ENCODE data around the gene GPC6. TPM values are rescaled to one million over a fixed set of nuclear protein-coding genes. Genes with fewer than 3 reads are reported as not detected.

The GPC6 gene
- total and polyA plus RNA-seq, 10 donors: 0.22 to 9.3 (median 4.5) TPM

DNA sequence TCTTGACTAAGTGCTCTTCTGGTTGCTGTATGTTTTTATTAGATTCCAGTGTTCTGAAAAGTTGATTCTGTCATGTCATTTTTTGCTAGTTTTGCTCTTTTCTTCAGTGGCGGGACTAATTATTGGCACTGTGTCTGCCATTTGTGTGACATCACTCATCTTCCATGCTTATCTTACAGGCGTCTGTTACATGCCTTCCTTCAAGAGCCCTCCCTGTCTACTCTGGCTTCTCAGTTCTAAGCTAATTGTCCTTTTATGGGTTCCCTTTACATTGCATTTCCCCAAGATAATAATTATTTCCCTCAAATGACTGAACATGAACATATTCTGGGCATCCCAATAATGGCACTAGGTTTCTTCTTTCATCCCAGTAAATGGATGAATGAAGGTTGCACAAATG is 793.8 kb downstream of the GPC6 start:
- no peak for DNase-seq
- intact Hi-C loops (cut with DNase I; ENCODE audit: low total_unique reads): no loop called here
- Histone ChIP-seq H3K36me3 (no peaks in the 10 kb centered on the region), H3K4me1 (no peaks in the 10 kb centered on the region), H3K27me3 (replicated peaks in 1 of 7) (no peaks in the 10 kb centered on the region), H3K27ac (no peak overlapping the region), H3K9me3 (no peaks in the 10 kb centered on the region), H3K4me3 (no peak overlapping the region)
- TF ChIP-seq, protein P1, sequence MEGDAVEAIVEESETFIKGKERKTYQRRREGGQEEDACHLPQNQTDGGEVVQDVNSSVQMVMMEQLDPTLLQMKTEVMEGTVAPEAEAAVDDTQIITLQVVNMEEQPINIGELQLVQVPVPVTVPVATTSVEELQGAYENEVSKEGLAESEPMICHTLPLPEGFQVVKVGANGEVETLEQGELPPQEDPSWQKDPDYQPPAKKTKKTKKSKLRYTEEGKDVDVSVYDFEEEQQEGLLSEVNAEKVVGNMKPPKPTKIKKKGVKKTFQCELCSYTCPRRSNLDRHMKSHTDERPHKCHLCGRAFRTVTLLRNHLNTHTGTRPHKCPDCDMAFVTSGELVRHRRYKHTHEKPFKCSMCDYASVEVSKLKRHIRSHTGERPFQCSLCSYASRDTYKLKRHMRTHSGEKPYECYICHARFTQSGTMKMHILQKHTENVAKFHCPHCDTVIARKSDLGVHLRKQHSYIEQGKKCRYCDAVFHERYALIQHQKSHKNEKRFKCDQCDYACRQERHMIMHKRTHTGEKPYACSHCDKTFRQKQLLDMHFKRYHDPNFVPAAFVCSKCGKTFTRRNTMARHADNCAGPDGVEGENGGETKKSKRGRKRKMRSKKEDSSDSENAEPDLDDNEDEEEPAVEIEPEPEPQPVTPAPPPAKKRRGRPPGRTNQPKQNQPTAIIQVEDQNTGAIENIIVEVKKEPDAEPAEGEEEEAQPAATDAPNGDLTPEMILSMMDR (IDR thresholded peaks at IDR 0.05 in 8 of 11, conservative IDR thresholded peaks at IDR 0.05 in 3 of 11): no peak
- no peak for TF ChIP-seq POLR2A (IDR thresholded peaks at IDR 0.05)
- 71 to 93% (median 86%) methylated on average over 2 of the region's 2 CpGs for WGBS, 5 donors

DNA sequence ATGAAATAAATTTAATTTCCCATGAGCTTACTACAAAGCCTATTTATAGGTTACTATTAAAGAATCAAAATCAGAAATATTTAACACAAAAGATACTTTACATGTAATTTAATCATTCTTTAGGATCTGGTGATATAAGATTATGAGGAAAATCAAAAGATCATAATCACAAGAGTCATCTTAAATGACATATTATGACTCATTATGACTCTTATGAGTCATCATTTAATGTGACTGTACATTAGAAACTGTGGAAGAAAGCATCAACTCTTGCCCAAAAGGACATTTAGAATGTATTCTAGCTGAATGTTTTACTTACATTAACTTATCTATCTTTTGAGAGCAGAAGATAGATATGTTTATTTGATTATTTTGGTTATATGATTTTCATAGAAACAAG is 794.2 kb downstream of the GPC6 start:
- TF ChIP-seq POLR2A (IDR thresholded peaks at IDR 0.05) (no peak), POLR2AphosphoS5 (IDR thresholded peaks at IDR 0.05) (no peak)
- TF ChIP-seq, protein P1 (IDR thresholded peaks at IDR 0.05 in 8 of 11, conservative IDR thresholded peaks at IDR 0.05 in 3 of 11): no peak
- H3K36me3 ChIP-seq: no peaks in the 10 kb centered on the region
- DNase-seq: no peak
- intact Hi-C loops (cut with DNase I; ENCODE audit: low total_unique reads): no loop called here
- H3K9me3 ChIP-seq: no peaks in the 10 kb centered on the region
- no peaks in the 10 kb centered on the region for H3K27me3 ChIP-seq (replicated peaks in 1 of 7)
- H3K27ac ChIP-seq: no peak overlapping the region
- no peak overlapping the region for H3K4me3 ChIP-seq
- no peaks in the 10 kb centered on the region for H3K4me1 ChIP-seq

DNA sequence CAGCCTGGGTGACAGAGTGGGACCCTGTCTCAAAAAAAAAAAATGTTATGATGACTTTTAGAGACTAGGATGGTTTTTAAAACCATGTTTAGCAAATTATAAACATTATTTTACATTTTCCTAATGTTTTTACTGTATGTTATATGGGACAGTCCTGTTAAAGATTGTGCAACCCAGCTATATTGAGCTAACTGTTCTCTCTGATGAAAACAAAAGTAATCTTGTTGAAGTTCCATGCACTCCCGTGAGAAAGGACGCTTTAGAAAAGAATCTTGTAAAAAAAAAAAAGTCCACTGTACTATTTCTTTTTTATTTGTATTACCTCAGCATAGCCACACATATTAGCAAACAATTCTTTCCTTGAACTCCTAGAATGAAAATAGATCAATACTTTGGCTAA is 801.6 kb downstream of the GPC6 start:
- DNase-seq: no peak
- H3K36me3 ChIP-seq: no peaks in the 10 kb centered on the region
- H3K27ac ChIP-seq: no peak overlapping the region
- no peaks in the 10 kb centered on the region for H3K9me3 ChIP-seq
- H3K27me3 ChIP-seq (replicated peaks in 1 of 7): no peaks in the 10 kb centered on the region
- TF ChIP-seq, protein P1 (IDR thresholded peaks at IDR 0.05 in 8 of 11, conservative IDR thresholded peaks at IDR 0.05 in 3 of 11): no peak
- TF ChIP-seq POLR2A (IDR thresholded peaks at IDR 0.05) (no peak), POLR2AphosphoS5 (IDR thresholded peaks at IDR 0.05) (no peak)
- 82 to 93% (median 88%) methylated on average over 2 of the region's 2 CpGs for WGBS, 5 donors
- H3K4me1 ChIP-seq: no peaks in the 10 kb centered on the region
- intact Hi-C loops (cut with DNase I; ENCODE audit: low total_unique reads): no loop called here
- H3K4me3 ChIP-seq: no peak overlapping the region

DNA sequence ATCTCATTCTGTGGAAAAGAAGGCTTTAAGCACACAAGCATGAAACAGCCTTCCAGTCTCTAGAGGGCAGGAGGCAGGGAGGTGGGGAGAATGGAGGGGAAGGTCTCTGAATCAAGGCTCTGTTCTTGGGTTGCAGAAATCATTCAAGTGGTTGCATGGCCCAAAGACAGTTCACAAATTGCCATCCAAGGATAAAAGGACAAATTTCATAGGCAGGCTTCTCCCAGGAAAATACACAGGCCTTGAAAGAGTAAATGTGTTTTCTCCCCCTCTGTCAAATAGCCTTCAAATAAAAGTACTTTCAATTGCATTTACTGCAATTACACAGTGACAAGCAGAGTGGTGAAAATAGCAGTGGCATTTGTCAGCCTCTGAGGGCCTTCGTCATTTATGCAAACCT is 802.0 kb downstream of the GPC6 start:
- 61 to 86% (median 78%) methylated on average over 1 of the region's 1 CpG for WGBS, 5 donors

More for the DNA sequence above, 802.0 kb downstream of the GPC6 start:
- no peak overlapping the region for H3K4me3 ChIP-seq
- H3K27me3 ChIP-seq (replicated peaks in 1 of 7): no peaks in the 10 kb centered on the region
- intact Hi-C loops (cut with DNase I; ENCODE audit: low total_unique reads): no loop called here
- H3K4me1 ChIP-seq: no peaks in the 10 kb centered on the region
- no peak overlapping the region for H3K27ac ChIP-seq
- DNase-seq: no peak
- TF ChIP-seq POLR2A (IDR thresholded peaks at IDR 0.05) (no peak), POLR2AphosphoS5 (IDR thresholded peaks at IDR 0.05) (no peak)
- TF ChIP-seq, protein P1 (IDR thresholded peaks at IDR 0.05 in 8 of 11, conservative IDR thresholded peaks at IDR 0.05 in 3 of 11): no peak
- H3K9me3 ChIP-seq: no peaks in the 10 kb centered on the region
- no peaks in the 10 kb centered on the region for H3K36me3 ChIP-seq
